HepG2 (cell line): ENCODE measurements around the gene ENAH. TPM values are rescaled to one million over a fixed set of nuclear protein-coding genes. Genes with fewer than 3 reads are reported as not detected.
"Not testable (repeated sequence)": the region's sequence is repeated elsewhere in the genome, so short reads cannot be mapped to it uniquely, and the experiment has no call there.

Source experiments
- ATAC-seq: fragments of 200-7000 bp; cut with Tn5 transposase; 3 replicates; pipeline ENCODE4 v1.9.1; 2020; ENCODE audit warnings: mild to moderate bottlenecking, moderate library complexity
- BruUV-seq: library from RNA; stranded (reverse); fragments of 400-500 nt; replicated peaks from 2 replicates; lab custom pipeline; 2021; lab: Mats Ljungman, UMichigan
- CTCF ChIA-PET: fragments of 300-600 bp; formaldehyde crosslinking; extraction: SDS; loops from one replicate; lab custom pipeline; 2021; ENCODE audit warnings: low total read pairs, inconsistent platforms, low intra/inter-chr PET ratio; lab: Yijun Ruan, JAX
- POLR2A ChIA-PET: fragments of 350-600 bp; sonication (Branson Sonifier 250); formaldehyde crosslinking; loops from one replicate; lab custom pipeline; 2020; ENCODE audit warnings: antibody characterized with exemption, inconsistent platforms; lab: Yijun Ruan, JAX
- DNase-seq: peaks from one replicate; pipeline ENCODE4 v3.0.0-alpha.2; 2015; ENCODE audit warnings: low spot score
- FAIRE-seq: peaks from 3 replicates; lab custom pipeline; 2011; peaks lifted over from hg19 to GRCh38; lab: Jason Lieb, UNC
- H2AFZ ChIP-seq: one replicate; pipeline ENCODE4 v1.6.1; 2011; ENCODE audit warnings: low read length, inconsistent platforms
- H3K27ac ChIP-seq: fragments of 300-600 bp; 3 replicates; pipeline ENCODE4 v1.8.0; 2011; ENCODE audit warnings: mixed run types, mild to moderate bottlenecking, mixed read lengths, low read length, inconsistent platforms; ENCODE audit not compliant: insufficient read depth; ENCODE audit errors: extremely low read length
- H3K27me3 ChIP-seq, 2 experiments: fragments of 200-600 bp in 1 of 2; 2 replicates in 1 of 2; 3 replicates in 1 of 2; pipeline versions ENCODE4 v1.6.0 to v1.8.0; 2011; ENCODE audit warnings: low read length in 2 of 2, mild to moderate bottlenecking in 2 of 2, moderate library complexity in 2 of 2, inconsistent platforms in 1 of 2; ENCODE audit not compliant: insufficient read depth in 2 of 2, control insufficient read depth in 1 of 2
- H3K36me3 ChIP-seq, 2 experiments: fragments of 200-600 bp in 1 of 2; replicated peaks in 1 of 2; 2 replicates in 1 of 2; 3 replicates in 1 of 2; pipeline versions ENCODE4 v1.5.1 to v1.8.0; 2011; ENCODE audit warnings: low read length in 2 of 2, inconsistent platforms in 1 of 2; ENCODE audit not compliant: insufficient read depth in 2 of 2, control insufficient read depth in 1 of 2
- H3K4me1 ChIP-seq: 2 replicates; pipeline ENCODE4 v1.5.1; 2012; ENCODE audit warnings: low read length, inconsistent platforms; ENCODE audit not compliant: insufficient read depth
- H3K4me2 ChIP-seq: 2 replicates; pipeline ENCODE4 v1.6.0; 2011; ENCODE audit warnings: low read depth, low read length, inconsistent platforms
- H3K4me3 ChIP-seq, 3 experiments: fragments of 200-600 bp in 1 of 3; sonication (generic), shearing (Covaris generic) in 1 of 3; replicated peaks in 1 of 3; 2 replicates each; pipeline ENCODE4 v1.5.1; 2011 to 2016; ENCODE audit warnings: low read length in 3 of 3, inconsistent platforms in 2 of 3, low read depth in 2 of 3, mild to moderate bottlenecking in 2 of 3, control low read depth in 1 of 3, mixed read lengths in 1 of 3; ENCODE audit not compliant: insufficient read depth in 1 of 3
- H3K79me2 ChIP-seq: one replicate; pipeline ENCODE4 v1.6.1; 2011; ENCODE audit warnings: low read length, inconsistent platforms; ENCODE audit not compliant: insufficient read depth
- H3K9ac ChIP-seq: 2 replicates; pipeline ENCODE4 v1.6.0; 2011; ENCODE audit warnings: mild to moderate bottlenecking, low read depth, low read length, inconsistent platforms; ENCODE audit not compliant: insufficient read depth
- H3K9me3 ChIP-seq: 2 replicates; pipeline ENCODE4 v1.5.1; 2012; ENCODE audit warnings: mild to moderate bottlenecking, low read length
- H4K20me1 ChIP-seq: 2 replicates; pipeline ENCODE4 v1.6.0; 2011; ENCODE audit warnings: inconsistent platforms, mild to moderate bottlenecking, low read length, moderate library complexity; ENCODE audit not compliant: insufficient read depth
- ELF3 ChIP-seq: IDR thresholded peaks from 2 replicates; pipeline ENCODE4 v1.6.1; 2016; ENCODE audit warnings: missing genetic modification reagents, missing compliant biosample characterization
- KMT2A ChIP-seq: sonication (generic); formaldehyde crosslinking; IDR thresholded peaks from 2 replicates; pipeline ENCODE4 v1.4.0; 2020; ENCODE audit warnings: missing genetic modification reagents
- NR0B2 ChIP-seq: sonication (generic); formaldehyde crosslinking; IDR thresholded peaks from 2 replicates; pipeline ENCODE4 v1.4.0; 2020; ENCODE audit warnings: mild to moderate bottlenecking, missing genetic modification reagents
- RCOR2 ChIP-seq: IDR thresholded peaks from 2 replicates; pipeline ENCODE4 v1.6.1; 2016; ENCODE audit warnings: missing biosample characterization, missing genetic modification reagents
- SAP130 ChIP-seq: IDR thresholded peaks from 2 replicates; pipeline ENCODE4 v1.6.1; 2016; ENCODE audit warnings: low read depth
- ZBTB43 ChIP-seq: sonication (generic); formaldehyde crosslinking; conservative IDR thresholded peaks from 2 replicates; pipeline ENCODE4 v1.4.0; 2020; ENCODE audit warnings: missing genetic modification reagents
- ZFP62 ChIP-seq: sonication (generic); formaldehyde crosslinking; IDR thresholded peaks from 2 replicates; pipeline ENCODE4 v1.4.0; 2020; ENCODE audit warnings: missing genetic modification reagents
- ZNF337 ChIP-seq: sonication (generic); formaldehyde crosslinking; IDR thresholded peaks from 2 replicates; pipeline ENCODE4 v1.5.1; 2020; ENCODE audit warnings: missing genetic modification reagents, low read depth, mild to moderate bottlenecking, borderline replicate concordance
- ZNF407 ChIP-seq: sonication (generic); formaldehyde crosslinking; IDR thresholded peaks from one replicate; pipeline ENCODE4 v1.5.1; 2020; ENCODE audit warnings: mild to moderate bottlenecking, missing genetic modification reagents; ENCODE audit errors: not compliant biosample characterization
- ZNF720 ChIP-seq: sonication (generic); formaldehyde crosslinking; IDR thresholded peaks from 2 replicates; pipeline ENCODE4 v1.4.0; 2020; ENCODE audit warnings: missing genetic modification reagents
- ZSCAN5A ChIP-seq: sonication (generic); formaldehyde crosslinking; IDR thresholded peaks from 2 replicates; pipeline ENCODE4 v1.8.0; 2022; ENCODE audit warnings: mild to moderate bottlenecking, missing genetic modification reagents, borderline replicate concordance
- WGBS: methylation state at CpG from one replicate; pipeline ENCODE4 v1.1.6; 2017; ENCODE audit warnings: low lambda C conversion rate; 5-methylcytosine and 5-hydroxymethylcytosine counted together
- in situ Hi-C: cut with HindIII; loops from 2 replicates; pipeline ENCODE4 v1.10.0; 2017; ENCODE audit warnings: low pct_unique_long_range_greater_than_20kb; ENCODE audit not compliant: extremely low pct_ligation_motif_present
- intact Hi-C: fragments of 100-400 bp; cut with micrococcal nuclease; formaldehyde crosslinking; loops from one replicate; pipeline ENCODE4 v1.10.0; 2022; ENCODE audit not compliant: unreplicated experiment
- polyA plus RNA-seq, 8 experiments: library from polyadenylated mRNA; depleted of rRNA in 3 of 8; stranded (reverse) in 7 of 8; unstranded in 1 of 8; fragments of >200 nt; fragmentation: Illumina TruSeq in 4 of 8; extraction: Trizol in 4 of 8; gene quantifications; 2 replicates each; pipeline versions ENCODE4 v1.2.1 to v1.2.3, GENCODE V29; 2011 to 2016; ENCODE audit warnings: low read depth in 4 of 8, missing spikeins in 1 of 8, mixed read lengths in 1 of 8; ENCODE audit not compliant: insufficient read depth in 1 of 8
- total RNA-seq, 5 experiments: library from RNA; depleted of rRNA; stranded (reverse); fragments of >200 nt; fragmentation: Illumina TruSeq; extraction: Trizol; gene quantifications; 2 replicates each; pipeline ENCODE4 v1.2.3, GENCODE V29; 2016; ENCODE audit warnings: low read depth in 1 of 5

ENAH gene
- total and polyA plus RNA-seq, 2 of the 13 experiments (the other 11 are each of a cell fraction or from before 2014, with no cell fraction given) = 22.1 to 58.3 TPM

- TF ChIP-seq ZNF407 (no peak), ELF3 (peak; percentile 35; the same call in 1 of the 2 replicates), KMT2A (CRISPR knock-in tag) (no peak), SAP130 (CRISPR knock-in tag) (0 out of 2 replicates have a peak, but pooled peaks have one; percentile 30), NR0B2 (CRISPR knock-in tag) (no peak), ZNF337 (CRISPR knock-in tag) (0 out of 2 replicates have a peak, but pooled peaks have one; percentile 12), ZSCAN5A (CRISPR knock-in tag) (no peak), ZNF720 (no peak), ZBTB43 (CRISPR knock-in tag) (0 out of 2 replicates have a peak, but pooled peaks have one; percentile 41), ZFP62 (no peak), RCOR2 (CRISPR knock-in tag) (0 out of 2 replicates have a peak, but pooled peaks have one; percentile 28)
These were observed 46.4 kb upstream of the ENAH start (continued) for GRCh38 chr1:225699336-225699735.

GRCh38 chr1:225698194-225698593, 45.3 kb upstream of the ENAH start:
- H3K9ac ChIP-seq, in situ Hi-C loops, intact Hi-C loops, H3K4me2 ChIP-seq, CTCF ChIA-PET, H3K27me3 ChIP-seq, H2AFZ ChIP-seq, FAIRE-seq, H3K4me3 ChIP-seq, BruUV-seq, H3K79me2 ChIP-seq, DNase-seq, H3K9me3 ChIP-seq, H3K27ac ChIP-seq, H3K36me3 ChIP-seq, ATAC-seq, H4K20me1 ChIP-seq: not testable (repeated sequence)
- POLR2A ChIA-PET = interaction anchor here (1.1 kb wide), 1 partner anchor 70 kb away, joined by 3 read pairs; no protein-coding TSS in a partner anchor
- H3K4me1 ChIP-seq = peaks cover 79% of the 10 kb centered on the region
- WGBS = 97% methylated on average over 4 of the region's 4 CpGs
